Endothelial cell (in vitro differentiated cells): ENCODE results near the gene GPRC5D. TPM values are rescaled to one million over a fixed set of nuclear protein-coding genes. Genes with fewer than 3 reads are reported as not detected.

Experiments used
- DNase-seq: peaks from one replicate; pipeline ENCODE4 v3.0.0; 2021; ENCODE audit warnings: low spot score
- H3K27ac Mint-ChIP-seq: one replicate; pipeline ENCODE4 v1.8.0; 2021; ENCODE audit warnings: mixed read lengths, inconsistent platforms; ENCODE audit not compliant: unreplicated experiment
- H3K27me3 Mint-ChIP-seq: one replicate; pipeline ENCODE4 v1.8.0; 2021; ENCODE audit warnings: mild to moderate bottlenecking, moderate library complexity, mixed read lengths, inconsistent platforms; ENCODE audit not compliant: unreplicated experiment
- H3K36me3 Mint-ChIP-seq: one replicate; pipeline ENCODE4 v1.8.0; 2021; ENCODE audit warnings: mild to moderate bottlenecking, low read depth, mixed read lengths, inconsistent platforms; ENCODE audit not compliant: unreplicated experiment
- H3K4me1 Mint-ChIP-seq: one replicate; pipeline ENCODE4 v1.8.0; 2021; ENCODE audit warnings: mild to moderate bottlenecking, mixed read lengths, inconsistent platforms; ENCODE audit not compliant: unreplicated experiment
- H3K4me3 Mint-ChIP-seq: one replicate; pipeline ENCODE4 v1.8.0; 2021; ENCODE audit warnings: mild to moderate bottlenecking, mixed read lengths, inconsistent platforms; ENCODE audit not compliant: unreplicated experiment
- H3K9me3 Mint-ChIP-seq: one replicate; pipeline ENCODE4 v1.8.0; 2021; ENCODE audit warnings: mixed read lengths, inconsistent platforms; ENCODE audit not compliant: unreplicated experiment
- total RNA-seq: library from RNA; stranded (reverse); fragmentation: NEBNext Ultra II Directional; extraction: Animal tissue kit (Norgen Biotek cat#: 25700); gene quantifications from one replicate; pipeline ENCODE4 v1.2.1, GENCODE V29; 2021; ENCODE audit not compliant: unreplicated experiment
- TF ChIP-seq, protein P1 (sequence below): fragments of 200-600 bp; sonication (generic); IDR thresholded peaks from one replicate; pipeline ENCODE4 v1.5.0; 2021; ENCODE audit warnings: antibody characterized with exemption; ENCODE audit not compliant: unreplicated experiment

The GPRC5D gene
- total RNA-seq, 1 donor from 2014 or later, result not detected

DNA sequence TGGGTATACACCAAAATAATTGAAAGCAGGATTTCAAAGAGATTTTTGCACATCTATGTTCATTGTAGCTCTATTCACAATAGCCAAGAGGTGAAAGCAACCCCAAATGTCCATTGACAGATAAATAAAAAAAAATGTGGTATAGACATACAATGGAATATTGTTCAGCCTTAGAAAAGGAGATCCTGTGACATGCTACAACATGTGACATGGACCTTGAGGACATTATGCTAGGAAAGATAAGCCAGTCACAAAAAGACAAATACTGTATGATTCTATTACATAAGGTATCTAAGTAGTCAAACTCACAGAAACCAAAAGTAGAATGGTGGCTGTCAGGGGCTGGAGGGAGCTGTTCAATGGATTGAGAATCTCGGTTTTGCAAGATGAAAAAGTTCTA is 12.1 kb downstream of the GPRC5D start:
- H3K4me3 Mint-ChIP-seq, result no peak overlapping the region
- no peaks in the 10 kb centered on the region for H3K9me3 Mint-ChIP-seq
- no peaks in the 10 kb centered on the region for H3K36me3 Mint-ChIP-seq
- TF ChIP-seq, protein P1, sequence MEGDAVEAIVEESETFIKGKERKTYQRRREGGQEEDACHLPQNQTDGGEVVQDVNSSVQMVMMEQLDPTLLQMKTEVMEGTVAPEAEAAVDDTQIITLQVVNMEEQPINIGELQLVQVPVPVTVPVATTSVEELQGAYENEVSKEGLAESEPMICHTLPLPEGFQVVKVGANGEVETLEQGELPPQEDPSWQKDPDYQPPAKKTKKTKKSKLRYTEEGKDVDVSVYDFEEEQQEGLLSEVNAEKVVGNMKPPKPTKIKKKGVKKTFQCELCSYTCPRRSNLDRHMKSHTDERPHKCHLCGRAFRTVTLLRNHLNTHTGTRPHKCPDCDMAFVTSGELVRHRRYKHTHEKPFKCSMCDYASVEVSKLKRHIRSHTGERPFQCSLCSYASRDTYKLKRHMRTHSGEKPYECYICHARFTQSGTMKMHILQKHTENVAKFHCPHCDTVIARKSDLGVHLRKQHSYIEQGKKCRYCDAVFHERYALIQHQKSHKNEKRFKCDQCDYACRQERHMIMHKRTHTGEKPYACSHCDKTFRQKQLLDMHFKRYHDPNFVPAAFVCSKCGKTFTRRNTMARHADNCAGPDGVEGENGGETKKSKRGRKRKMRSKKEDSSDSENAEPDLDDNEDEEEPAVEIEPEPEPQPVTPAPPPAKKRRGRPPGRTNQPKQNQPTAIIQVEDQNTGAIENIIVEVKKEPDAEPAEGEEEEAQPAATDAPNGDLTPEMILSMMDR, result no peak
- H3K27me3 Mint-ChIP-seq, result peaks cover under 1% of the 10 kb centered on the region
- DNase-seq, result no peak
- H3K4me1 Mint-ChIP-seq, result no peaks in the 10 kb centered on the region
- H3K27ac Mint-ChIP-seq, result no peak overlapping the region

DNA sequence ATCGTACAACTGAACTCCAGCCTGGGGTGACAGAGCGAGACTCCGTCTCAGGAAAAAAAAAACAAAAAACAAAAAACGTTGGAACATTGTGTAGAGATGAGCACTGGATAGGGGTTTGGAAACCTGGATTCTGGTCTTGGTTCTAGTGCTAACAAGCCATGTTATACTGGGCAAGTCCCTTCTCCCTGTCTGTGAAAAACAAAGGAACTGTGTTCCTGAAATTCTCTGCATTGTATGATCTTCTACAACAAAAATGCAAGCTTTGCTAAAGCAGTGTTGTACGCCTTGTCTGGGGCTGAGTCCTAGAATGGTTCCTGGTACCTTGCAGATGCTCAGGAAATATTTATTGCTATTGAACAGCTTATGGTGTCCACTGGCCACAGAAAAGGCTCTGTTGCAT is 13.4 kb downstream of the GPRC5D start:
- Mint-ChIP-seq H3K4me1 (no peaks in the 10 kb centered on the region), H3K27ac (no peak overlapping the region), H3K9me3 (no peaks in the 10 kb centered on the region)

DNA sequence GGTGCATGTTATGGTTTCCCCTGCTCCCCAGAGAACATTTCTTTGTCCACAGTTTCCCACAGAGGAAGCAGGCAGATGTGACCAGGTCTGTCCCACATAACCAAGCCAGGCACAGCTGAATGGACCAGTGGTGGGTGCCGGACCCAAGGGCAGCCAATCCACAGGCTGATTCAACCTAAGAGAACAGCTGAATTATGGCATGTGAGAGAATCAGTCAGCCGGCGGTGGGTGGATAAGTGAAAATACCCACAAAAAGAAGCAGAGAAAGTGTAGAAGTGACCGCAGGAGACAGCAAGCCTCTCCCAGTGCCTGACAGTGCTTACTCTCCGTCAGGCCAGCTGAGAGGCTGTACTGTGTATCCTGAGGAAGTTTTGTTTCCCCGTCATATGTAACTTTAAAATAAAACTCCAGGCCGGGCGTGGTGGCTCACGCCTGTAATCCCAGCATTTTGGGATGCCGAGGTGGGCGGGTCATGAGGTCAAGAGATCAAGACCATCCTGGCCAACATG is 14.9 kb downstream of the GPRC5D start:
- DNase-seq, result no peak
- H3K4me1 Mint-ChIP-seq, result no peaks in the 10 kb centered on the region
- no peaks in the 10 kb centered on the region for H3K36me3 Mint-ChIP-seq
- H3K27ac Mint-ChIP-seq, result no peak overlapping the region
- no peaks in the 10 kb centered on the region for H3K9me3 Mint-ChIP-seq
- H3K27me3 Mint-ChIP-seq, result no peaks in the 10 kb centered on the region
- no peak overlapping the region for H3K4me3 Mint-ChIP-seq
- TF ChIP-seq, protein P1, result no peak

More for the DNA sequence above, 13.4 kb downstream of the GPRC5D start:
- Mint-ChIP-seq H3K27me3 (no peaks in the 10 kb centered on the region), H3K36me3 (no peaks in the 10 kb centered on the region), H3K4me3 (no peak overlapping the region)
- TF ChIP-seq, protein P1, result no peak
- DNase-seq, result no peak

DNA sequence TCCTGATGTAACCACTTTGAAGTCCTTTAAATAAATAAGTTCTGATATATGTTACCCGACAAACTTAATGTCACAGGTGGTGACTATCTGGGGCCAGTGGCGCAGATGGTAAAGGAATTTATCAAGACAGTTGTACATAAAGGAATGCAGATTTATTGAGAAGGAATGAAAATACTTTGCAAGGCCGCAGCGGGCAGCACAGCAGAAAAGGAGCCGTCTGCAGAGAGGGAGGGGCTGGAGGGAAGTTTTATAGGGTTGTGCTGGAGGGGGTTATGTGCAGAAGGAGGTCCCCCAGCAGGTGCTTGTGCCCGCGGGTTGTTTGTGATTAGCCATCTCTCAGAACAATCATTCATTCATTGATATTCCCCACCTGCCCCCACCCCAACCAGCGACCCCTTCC is 17.4 kb downstream of the GPRC5D start:
- Mint-ChIP-seq H3K4me1 (no peaks in the 10 kb centered on the region), H3K4me3 (no peak overlapping the region), H3K36me3 (no peaks in the 10 kb centered on the region), H3K9me3 (no peaks in the 10 kb centered on the region), H3K27ac (no peak overlapping the region), H3K27me3 (peaks cover 2% of the 10 kb centered on the region)
- DNase-seq, result no peak
- TF ChIP-seq, protein P1, result no peak

DNA sequence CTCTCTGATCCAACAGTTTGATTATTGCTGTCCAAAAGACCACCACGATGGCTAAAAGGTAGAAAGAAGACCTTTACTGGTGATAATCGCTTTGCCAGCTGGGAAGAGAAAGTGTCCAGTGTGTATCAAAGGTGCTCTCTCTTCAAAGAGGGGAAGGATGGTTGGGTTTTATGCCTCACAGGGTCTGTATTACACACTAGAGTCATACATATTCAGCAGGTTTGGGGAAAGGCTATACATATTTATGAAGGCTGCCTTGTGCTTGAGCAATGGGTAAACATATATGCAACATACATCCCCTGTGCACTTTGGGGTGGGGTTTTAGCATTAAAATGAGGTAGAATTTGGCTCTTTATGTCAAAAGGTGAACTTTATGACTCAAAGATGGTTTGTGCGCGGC is 18.2 kb downstream of the GPRC5D start:
- Mint-ChIP-seq H3K36me3 (no peaks in the 10 kb centered on the region), H3K9me3 (no peaks in the 10 kb centered on the region), H3K4me1 (no peaks in the 10 kb centered on the region), H3K27ac (no peak overlapping the region), H3K4me3 (no peak overlapping the region), H3K27me3 (peaks cover 2% of the 10 kb centered on the region)
- no peak for DNase-seq
- TF ChIP-seq, protein P1, result no peak
